Neural progenitor cell (in vitro differentiated cells): Measurements from ENCODE around the gene TK2. TPM values are rescaled to one million over a fixed set of nuclear protein-coding genes. Genes with fewer than 3 reads are reported as not detected.
"Not testable (repeated sequence)": the region's sequence is repeated elsewhere in the genome, so short reads cannot be mapped to it uniquely, and the experiment has no call there.

ENCODE experiments used
- DNase-seq: peaks from one replicate; pipeline ENCODE4 v3.0.0-alpha.2; 2016; ENCODE audit warnings: low spot score
- H2AFZ ChIP-seq: fragments of 200-600 bp; sonication (generic); replicated peaks from 2 replicates; pipeline ENCODE4 v1.6.1; 2016; ENCODE audit warnings: antibody characterized with exemption
- H3F3A ChIP-seq: fragments of 200-600 bp; sonication (generic); 2 replicates; pipeline ENCODE4 v1.6.1; 2016; ENCODE audit warnings: antibody characterized with exemption, low read depth
- H3K27ac ChIP-seq: fragments of 200-600 bp; sonication (generic); 2 replicates; pipeline ENCODE4 v1.5.1; 2016; ENCODE audit warnings: mild to moderate bottlenecking
- H3K27me3 ChIP-seq: fragments of 200-600 bp; sonication (generic); 2 replicates; pipeline ENCODE4 v1.6.1; 2016; ENCODE audit warnings: mild to moderate bottlenecking, moderate library complexity
- H3K36me3 ChIP-seq: fragments of 200-600 bp; sonication (generic); 2 replicates; pipeline ENCODE4 v1.5.1; 2016
- H3K4me1 ChIP-seq: fragments of 200-600 bp; sonication (generic); 2 replicates; pipeline ENCODE4 v1.6.1; 2016; ENCODE audit warnings: mixed run types
- H3K4me2 ChIP-seq: fragments of 200-600 bp; sonication (generic); 2 replicates; pipeline ENCODE4 v1.6.1; 2016
- H3K4me3 ChIP-seq: fragments of 200-600 bp; sonication (generic); 2 replicates; pipeline ENCODE4 v1.5.1; 2016
- H3K79me2 ChIP-seq: fragments of 200-600 bp; sonication (generic); 2 replicates; pipeline ENCODE4 v1.6.1; 2016; ENCODE audit warnings: low read depth
- H3K9ac ChIP-seq: fragments of 200-600 bp; sonication (generic); 2 replicates; pipeline ENCODE4 v1.6.1; 2016
- H3K9me3 ChIP-seq: fragments of 200-600 bp; sonication (generic); 2 replicates; pipeline ENCODE4 v1.5.1; 2016; ENCODE audit warnings: low read depth
- H4K20me1 ChIP-seq: fragments of 200-600 bp; sonication (generic); 2 replicates; pipeline ENCODE4 v1.6.1; 2016; ENCODE audit warnings: low read depth
- H3K27ac Mint-ChIP-seq: 3 replicates; pipeline ENCODE4 v1.8.0; 2021; ENCODE audit warnings: mixed read lengths
- H3K27me3 Mint-ChIP-seq: 2 replicates; pipeline ENCODE4 v1.8.0; 2022; ENCODE audit warnings: low read depth, mild to moderate bottlenecking, inconsistent platforms, moderate library complexity, mixed read lengths; ENCODE audit not compliant: insufficient read depth
- H3K36me3 Mint-ChIP-seq: 3 replicates; pipeline ENCODE4 v1.8.0; 2021; ENCODE audit warnings: mixed read lengths
- H3K4me1 Mint-ChIP-seq: 3 replicates; pipeline ENCODE4 v1.8.0; 2021; ENCODE audit warnings: mixed read lengths
- H3K4me3 Mint-ChIP-seq: 3 replicates; pipeline ENCODE4 v1.8.0; 2021; ENCODE audit warnings: mild to moderate bottlenecking, moderate library complexity, mixed read lengths
- H3K9me3 Mint-ChIP-seq: 3 replicates; pipeline ENCODE4 v1.8.0; 2020; ENCODE audit warnings: mixed read lengths
- EZH2 ChIP-seq: fragments of 200-600 bp; sonication (generic); IDR thresholded peaks from 2 replicates; pipeline ENCODE4 v1.6.1; 2017; ENCODE audit warnings: antibody characterized with exemption, mild to moderate bottlenecking, moderate library complexity
- EZH2phosphoT487 ChIP-seq: fragments of 200-600 bp; sonication (generic); IDR thresholded peaks from 2 replicates; pipeline ENCODE4 v1.6.1; 2017; ENCODE audit warnings: antibody characterized with exemption
- total RNA-seq: library from RNA; depleted of rRNA; stranded (reverse); fragments of >200 nt; gene quantifications from 2 replicates; pipeline ENCODE4 v1.2.3, GENCODE V29; 2015; ENCODE audit warnings: low replicate concordance
- TF ChIP-seq, protein P1 (sequence below): fragments of 200-600 bp; sonication (generic); IDR thresholded peaks from 2 replicates; pipeline ENCODE4 v1.5.1; 2017; ENCODE audit warnings: antibody characterized with exemption, mild to moderate bottlenecking

The TK2 gene
- total RNA-seq, 1 donor from 2014 or later = 7.3 TPM

DNA sequence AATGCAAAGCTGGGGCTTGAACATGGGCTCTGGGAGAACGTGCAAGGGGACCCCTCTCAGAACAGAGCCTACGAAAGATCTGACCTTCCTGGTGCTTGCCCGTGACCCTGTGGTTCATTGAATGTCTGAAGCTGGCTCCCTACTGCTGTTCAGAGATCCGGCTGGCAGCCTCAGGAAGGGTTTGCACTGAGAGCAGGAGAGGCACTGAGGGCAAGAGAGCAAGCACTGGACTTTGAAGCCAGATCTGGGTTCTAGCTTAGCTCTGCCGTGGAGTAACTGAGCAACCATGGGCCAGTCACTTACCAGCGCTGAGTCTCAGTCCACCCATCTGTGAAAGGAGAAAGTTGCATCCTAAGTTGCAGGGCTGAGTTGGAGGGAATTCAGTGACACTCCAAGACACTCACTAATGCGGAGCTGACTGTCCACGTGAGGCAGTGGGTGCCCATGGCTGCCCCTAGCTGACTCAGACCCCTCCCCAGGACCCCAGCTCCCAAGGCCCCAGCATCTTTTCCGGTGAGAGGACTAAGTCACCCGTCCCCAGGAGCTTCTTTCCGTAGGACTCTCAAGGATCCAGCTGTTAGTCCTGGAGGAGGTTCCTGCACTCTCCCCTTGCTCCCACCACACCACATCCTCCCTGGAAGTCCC, 81.5 kb downstream of the TK2 start:
- H3K36me3 ChIP-seq = no peaks in the 10 kb centered on the region
- Mint-ChIP-seq H3K36me3 (no peaks in the 10 kb centered on the region), H3K4me1 (peaks cover 3% of the 10 kb centered on the region), H3K9me3 (peaks cover 2% of the 10 kb centered on the region), H3K27me3 (peaks cover 3% of the 10 kb centered on the region), H3K27ac (no peak overlapping the region), H3K4me3 (no peak overlapping the region)
- no peaks in the 10 kb centered on the region for H3K79me2 ChIP-seq
- no peaks in the 10 kb centered on the region for H3F3A ChIP-seq
- H3K4me1 ChIP-seq = no peaks in the 10 kb centered on the region
- H4K20me1 ChIP-seq = no peaks in the 10 kb centered on the region
- H2AFZ ChIP-seq = no peak overlapping the region
- H3K4me2 ChIP-seq = no peak overlapping the region
- no peak overlapping the region for H3K27ac ChIP-seq
- no peak for DNase-seq
- H3K4me3 ChIP-seq = no peak overlapping the region
- TF ChIP-seq, protein P1, sequence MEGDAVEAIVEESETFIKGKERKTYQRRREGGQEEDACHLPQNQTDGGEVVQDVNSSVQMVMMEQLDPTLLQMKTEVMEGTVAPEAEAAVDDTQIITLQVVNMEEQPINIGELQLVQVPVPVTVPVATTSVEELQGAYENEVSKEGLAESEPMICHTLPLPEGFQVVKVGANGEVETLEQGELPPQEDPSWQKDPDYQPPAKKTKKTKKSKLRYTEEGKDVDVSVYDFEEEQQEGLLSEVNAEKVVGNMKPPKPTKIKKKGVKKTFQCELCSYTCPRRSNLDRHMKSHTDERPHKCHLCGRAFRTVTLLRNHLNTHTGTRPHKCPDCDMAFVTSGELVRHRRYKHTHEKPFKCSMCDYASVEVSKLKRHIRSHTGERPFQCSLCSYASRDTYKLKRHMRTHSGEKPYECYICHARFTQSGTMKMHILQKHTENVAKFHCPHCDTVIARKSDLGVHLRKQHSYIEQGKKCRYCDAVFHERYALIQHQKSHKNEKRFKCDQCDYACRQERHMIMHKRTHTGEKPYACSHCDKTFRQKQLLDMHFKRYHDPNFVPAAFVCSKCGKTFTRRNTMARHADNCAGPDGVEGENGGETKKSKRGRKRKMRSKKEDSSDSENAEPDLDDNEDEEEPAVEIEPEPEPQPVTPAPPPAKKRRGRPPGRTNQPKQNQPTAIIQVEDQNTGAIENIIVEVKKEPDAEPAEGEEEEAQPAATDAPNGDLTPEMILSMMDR = no peak
- no peak for TF ChIP-seq EZH2phosphoT487
- TF ChIP-seq EZH2 = no peak
- peaks cover 6% of the 10 kb centered on the region for H3K27me3 ChIP-seq
- no peak overlapping the region for H3K9ac ChIP-seq
- H3K9me3 ChIP-seq = no peaks in the 10 kb centered on the region

DNA sequence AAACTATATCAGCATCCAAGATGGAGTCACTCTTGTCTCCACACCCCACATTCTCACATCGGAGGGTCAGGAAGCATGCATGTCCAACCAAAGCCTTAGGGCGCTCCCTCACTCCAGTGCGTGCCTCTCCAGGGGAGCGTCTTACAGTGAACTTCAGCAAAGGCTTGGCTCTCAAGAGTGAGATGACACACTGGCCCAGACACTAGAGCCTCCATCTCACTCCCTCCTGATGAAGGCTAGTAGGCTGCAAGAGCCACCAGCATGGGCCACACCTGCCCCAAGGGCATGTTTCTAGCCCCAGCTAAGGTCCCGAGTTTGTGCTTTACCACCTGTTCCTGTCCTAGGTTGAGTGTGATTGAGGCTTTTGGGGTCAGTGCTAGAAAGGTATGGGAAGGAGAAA, 82.3 kb downstream of the TK2 start:
- Mint-ChIP-seq H3K27ac (no peak overlapping the region), H3K27me3 (peaks cover 3% of the 10 kb centered on the region), H3K9me3 (peaks cover 2% of the 10 kb centered on the region), H3K4me1 (peaks cover 3% of the 10 kb centered on the region), H3K4me3 (no peak overlapping the region), H3K36me3 (no peaks in the 10 kb centered on the region)
- H3K9me3 ChIP-seq = no peaks in the 10 kb centered on the region
- H3K4me1 ChIP-seq = no peaks in the 10 kb centered on the region
- no peak for DNase-seq
- TF ChIP-seq EZH2phosphoT487 (no peak), EZH2 (no peak)
- TF ChIP-seq, protein P1 = no peak
- H3K79me2 ChIP-seq = no peaks in the 10 kb centered on the region
- H3K4me2 ChIP-seq = no peak overlapping the region
- H3K27ac ChIP-seq = no peak overlapping the region
- peaks cover 6% of the 10 kb centered on the region for H3K27me3 ChIP-seq
- no peak overlapping the region for H2AFZ ChIP-seq
- no peak overlapping the region for H3K9ac ChIP-seq
- H3K4me3 ChIP-seq = no peak overlapping the region
- H3F3A ChIP-seq = no peaks in the 10 kb centered on the region
- H4K20me1 ChIP-seq = no peaks in the 10 kb centered on the region
- H3K36me3 ChIP-seq = no peaks in the 10 kb centered on the region

DNA sequence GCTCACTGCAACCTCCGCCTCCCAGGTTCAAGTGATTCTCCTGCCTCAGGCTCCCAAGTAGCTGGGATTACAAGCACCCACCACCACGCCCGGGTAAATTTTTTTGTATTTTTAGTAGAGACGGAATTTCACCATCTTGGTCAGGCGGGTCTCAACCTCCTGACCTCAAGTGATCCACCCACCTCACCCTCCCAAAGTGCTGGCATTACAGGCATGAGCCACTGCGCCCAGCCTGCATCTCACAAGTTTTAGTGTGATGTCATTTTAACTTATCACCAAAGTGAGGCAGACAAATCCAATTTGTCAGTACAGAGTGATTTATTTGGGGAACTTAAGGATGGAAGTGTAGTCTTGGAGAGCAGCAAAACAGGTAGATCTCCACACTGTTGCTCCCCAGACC, 83.3 kb downstream of the TK2 start:
- H2AFZ ChIP-seq, DNase-seq, H3K4me3 Mint-ChIP-seq, H3K9ac ChIP-seq, H3K36me3 Mint-ChIP-seq, H3K9me3 Mint-ChIP-seq, H3K4me2 ChIP-seq, H3K27ac ChIP-seq, H3K36me3 ChIP-seq, H4K20me1 ChIP-seq, H3K4me1 Mint-ChIP-seq, H3K27me3 Mint-ChIP-seq, H3K27me3 ChIP-seq, H3F3A ChIP-seq, H3K4me1 ChIP-seq, H3K4me3 ChIP-seq, H3K27ac Mint-ChIP-seq, H3K79me2 ChIP-seq, H3K9me3 ChIP-seq: not testable (repeated sequence)

DNA sequence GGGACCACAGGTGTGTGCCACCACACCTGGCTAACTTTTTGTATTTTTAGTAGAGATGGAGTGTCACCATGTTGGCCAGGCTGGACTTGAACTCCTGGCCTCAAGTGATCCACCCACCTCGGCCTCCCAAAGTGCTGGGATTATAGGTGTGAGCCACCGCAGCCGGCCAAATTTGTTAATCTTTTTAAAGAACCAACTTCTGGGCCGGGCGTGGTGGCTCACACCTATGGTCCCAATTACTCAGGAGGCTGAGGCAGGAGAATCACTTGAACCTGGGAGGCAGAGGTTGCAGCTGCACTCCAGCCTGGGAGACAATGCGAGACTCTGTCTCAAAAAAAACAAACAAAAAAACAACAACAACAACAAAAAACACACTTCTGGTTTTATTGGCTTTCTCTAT, 84.0 kb downstream of the TK2 start:
- H4K20me1 ChIP-seq, H3K4me3 Mint-ChIP-seq, H3K27me3 ChIP-seq, H3K4me1 ChIP-seq, H3F3A ChIP-seq, H3K27me3 Mint-ChIP-seq, H3K4me3 ChIP-seq, H3K4me2 ChIP-seq, H3K9me3 ChIP-seq, H3K4me1 Mint-ChIP-seq, H3K79me2 ChIP-seq, H2AFZ ChIP-seq, H3K9ac ChIP-seq, H3K36me3 Mint-ChIP-seq, H3K27ac Mint-ChIP-seq, DNase-seq, H3K36me3 ChIP-seq, H3K27ac ChIP-seq, H3K9me3 Mint-ChIP-seq: not testable (repeated sequence)
